ENCODE results near the gene TRIL.

GRCh38 chr7:28999895-29000716 is 42.0 kb upstream of the TRIL start:
- no peak for TF ChIP-seq REST (IDR thresholded peaks at IDR 0.05; ENCODE audit: borderline replicate concordance)
- TF ChIP-seq REST (CRISPR knock-in tag; IDR thresholded peaks at IDR 0.05; ENCODE audit: low read depth), result no peak
- TF ChIP-seq PCBP2 (IDR thresholded peaks at IDR 0.05; ENCODE audit: low read depth, low read length, poor library complexity, severe bottlenecking), result no peak
- TF ChIP-seq TEAD4 (IDR thresholded peaks at IDR 0.05; ENCODE audit: low read length), result no peak
- no peak for TF ChIP-seq TEAD4 (CRISPR knock-in tag; IDR thresholded peaks at IDR 0.05; ENCODE audit: borderline replicate concordance)
- no peak for TF ChIP-seq EZH2 (IDR thresholded peaks at IDR 0.05; ENCODE audit: borderline replicate concordance, low read depth, low read length)
- no peak for TF ChIP-seq CTCF (IDR thresholded peaks at IDR 0.05 in 2 of 3, conservative IDR thresholded peaks at IDR 0.05 in 1 of 3; ENCODE audit: insufficient read depth in 2 of 3, low read depth in 1 of 3, low read length in 3 of 3)
- TF ChIP-seq MAFF (IDR thresholded peaks at IDR 0.05; ENCODE audit: low read length), result no peak
- no peak for TF ChIP-seq RFX5 (IDR thresholded peaks at IDR 0.05; ENCODE audit: low read depth, low read length)
- TF ChIP-seq SIN3A (IDR thresholded peaks at IDR 0.05; ENCODE audit: borderline replicate concordance in 2 of 2, control insufficient read depth in 1 of 2, low read depth in 2 of 2, low read length in 2 of 2), result no peak
- TF ChIP-seq ZFX (CRISPR knock-in tag; IDR thresholded peaks at IDR 0.05), result no peak
- TF ChIP-seq ZBTB7A (IDR thresholded peaks at IDR 0.05; ENCODE audit: borderline replicate concordance, control insufficient read depth, low read depth, low read length), result no peak
- TF ChIP-seq MEIS2 (IDR thresholded peaks at IDR 0.05; ENCODE audit: partially characterized antibody), result no peak
- no peak for TF ChIP-seq USF2 (CRISPR knock-in tag; IDR thresholded peaks at IDR 0.05)
- TF ChIP-seq NBN (IDR thresholded peaks at IDR 0.05; ENCODE audit: low read depth), result no peak

All from K562 (cell line).